HEK293 (cell line): ENCODE data around the gene SELPLG.

Source experiments
- ELK4 ChIP-seq: IDR thresholded peaks from 2 replicates; pipeline ENCODE4 v1.6.1; 2011; ENCODE audit warnings: mild to moderate bottlenecking, low read depth, low read length, borderline replicate concordance
- GLIS2 ChIP-seq: fragments of 450-650 bp; formaldehyde crosslinking; IDR thresholded peaks from 2 replicates; pipeline ENCODE4 v1.5.1; 2016; ENCODE audit warnings: missing biosample characterization, missing genetic modification characterization
- HOXC10 ChIP-seq: sonication (generic); formaldehyde crosslinking; IDR thresholded peaks from 2 replicates; pipeline ENCODE4 v1.8.1; 2023; ENCODE audit warnings: mild to moderate bottlenecking, missing genetic modification reagents
- KLF1 ChIP-seq: fragments of 450-650 bp; formaldehyde crosslinking; IDR thresholded peaks from 2 replicates; pipeline ENCODE4 v1.5.1; 2016; ENCODE audit warnings: missing biosample characterization, missing genetic modification characterization
- MEIS1 ChIP-seq: sonication (generic); formaldehyde crosslinking; IDR thresholded peaks from 2 replicates; pipeline ENCODE4 v1.8.1; 2022; ENCODE audit warnings: missing genetic modification reagents, mild to moderate bottlenecking, borderline replicate concordance
- SALL2 ChIP-seq: fragments of 450-650 bp; formaldehyde crosslinking; IDR thresholded peaks from 2 replicates; pipeline ENCODE4 v1.5.0; 2017; ENCODE audit warnings: missing biosample characterization, mild to moderate bottlenecking, missing genetic modification characterization, borderline replicate concordance
- SETDB1 ChIP-seq: IDR thresholded peaks from one replicate; pipeline ENCODE4 v1.6.1; 2017; ENCODE audit warnings: mild to moderate bottlenecking, low read length, moderate library complexity, mixed read lengths; ENCODE audit not compliant: insufficient read length
- SP3 ChIP-seq: fragments of 450-650 bp; formaldehyde crosslinking; IDR thresholded peaks from 2 replicates; pipeline ENCODE4 v1.5.1; 2016; ENCODE audit warnings: missing biosample characterization, missing genetic modification characterization
- SP7 ChIP-seq: fragments of 450-650 bp; formaldehyde crosslinking; IDR thresholded peaks from 2 replicates; pipeline ENCODE4 v1.5.1; 2016; ENCODE audit warnings: missing biosample characterization, missing genetic modification characterization
- ZBTB17 ChIP-seq: fragments of 450-650 bp; formaldehyde crosslinking; IDR thresholded peaks from 2 replicates; pipeline ENCODE4 v1.5.1; 2016; ENCODE audit warnings: missing biosample characterization, missing genetic modification characterization
- ZBTB48 ChIP-seq: fragments of 450-650 bp; formaldehyde crosslinking; IDR thresholded peaks from 2 replicates; pipeline ENCODE4 v1.5.1; 2016; ENCODE audit warnings: missing biosample characterization, missing genetic modification characterization
- ZBTB49 ChIP-seq: fragments of 450-650 bp; formaldehyde crosslinking; IDR thresholded peaks from 2 replicates; pipeline ENCODE4 v1.5.1; 2016; ENCODE audit warnings: missing biosample characterization, missing genetic modification characterization, low read depth
- ZNF112 ChIP-seq: fragments of 450-650 bp; formaldehyde crosslinking; IDR thresholded peaks from 2 replicates; pipeline ENCODE4 v1.5.0; 2017; ENCODE audit warnings: missing biosample characterization, missing genetic modification characterization
- ZNF138 ChIP-seq: fragments of 450-650 bp; formaldehyde crosslinking; IDR thresholded peaks from 2 replicates; pipeline ENCODE4 v1.5.1; 2016; ENCODE audit warnings: missing biosample characterization, missing genetic modification characterization, borderline replicate concordance
- ZNF155 ChIP-seq: fragments of 450-650 bp; formaldehyde crosslinking; IDR thresholded peaks from 2 replicates; pipeline ENCODE4 v1.5.1; 2016; ENCODE audit warnings: missing biosample characterization, missing genetic modification characterization
- ZNF221 ChIP-seq: fragments of 450-650 bp; formaldehyde crosslinking; IDR thresholded peaks from 2 replicates; pipeline ENCODE4 v1.5.1; 2017; ENCODE audit warnings: missing biosample characterization, missing genetic modification characterization, borderline replicate concordance
- ZNF239 ChIP-seq: fragments of 450-650 bp; formaldehyde crosslinking; IDR thresholded peaks from 2 replicates; pipeline ENCODE4 v1.5.1; 2016; ENCODE audit warnings: missing biosample characterization, missing genetic modification characterization
- ZNF292 ChIP-seq: fragments of 450-650 bp; formaldehyde crosslinking; IDR thresholded peaks from 2 replicates; pipeline ENCODE4 v1.5.1; 2016; ENCODE audit warnings: low read depth, missing biosample characterization, missing genetic modification characterization, borderline replicate concordance
- ZNF335 ChIP-seq: fragments of 450-650 bp; formaldehyde crosslinking; conservative IDR thresholded peaks from 2 replicates; pipeline ENCODE4 v1.5.1; 2016; ENCODE audit warnings: missing biosample characterization, missing genetic modification characterization
- ZNF37A ChIP-seq: fragments of 450-650 bp; IDR thresholded peaks from 2 replicates; pipeline ENCODE4 v1.5.1; 2018; ENCODE audit warnings: missing biosample characterization, missing genetic modification characterization
- ZNF426 ChIP-seq: fragments of 450-650 bp; formaldehyde crosslinking; IDR thresholded peaks from 2 replicates; pipeline ENCODE4 v1.5.1; 2017; ENCODE audit warnings: missing biosample characterization, missing genetic modification characterization, mild to moderate bottlenecking, inconsistent platforms, moderate library complexity
- ZNF555 ChIP-seq: fragments of 450-650 bp; formaldehyde crosslinking; conservative IDR thresholded peaks from 2 replicates; pipeline ENCODE4 v1.5.1; 2017; ENCODE audit warnings: missing biosample characterization, mild to moderate bottlenecking, missing genetic modification characterization, inconsistent platforms
- ZNF558 ChIP-seq: fragments of 450-650 bp; formaldehyde crosslinking; IDR thresholded peaks from 2 replicates; pipeline ENCODE4 v1.5.1; 2016; ENCODE audit warnings: missing biosample characterization, missing genetic modification characterization
- ZNF639 ChIP-seq: fragments of 450-650 bp; formaldehyde crosslinking; IDR thresholded peaks from 2 replicates; pipeline ENCODE4 v1.5.1; 2016; ENCODE audit warnings: missing biosample characterization, missing genetic modification characterization
- ZNF645 ChIP-seq: fragments of 450-650 bp; formaldehyde crosslinking; IDR thresholded peaks from 2 replicates; pipeline ENCODE4; 2016; ENCODE audit warnings: missing biosample characterization, missing genetic modification characterization
- ZNF658 ChIP-seq: fragments of 450-650 bp; formaldehyde crosslinking; IDR thresholded peaks from 2 replicates; pipeline ENCODE4; 2016; ENCODE audit warnings: missing biosample characterization, missing genetic modification characterization
- ZNF692 ChIP-seq: fragments of 450-650 bp; formaldehyde crosslinking; IDR thresholded peaks from 2 replicates; pipeline ENCODE4 v1.5.1; 2016; ENCODE audit warnings: missing biosample characterization, missing genetic modification characterization
- ZSCAN18 ChIP-seq: fragments of 450-650 bp; formaldehyde crosslinking; IDR thresholded peaks from 2 replicates; pipeline ENCODE4 v1.5.1; 2016; ENCODE audit warnings: missing biosample characterization, missing genetic modification characterization
- ZSCAN23 ChIP-seq: fragments of 450-650 bp; formaldehyde crosslinking; IDR thresholded peaks from 2 replicates; pipeline ENCODE4 v1.5.1; 2016; ENCODE audit warnings: missing biosample characterization, missing genetic modification characterization
- ZSCAN5A ChIP-seq: fragments of 450-650 bp; formaldehyde crosslinking; IDR thresholded peaks from 2 replicates; pipeline ENCODE4 v1.5.1; 2016; ENCODE audit warnings: missing biosample characterization, missing genetic modification characterization

SELPLG gene

GRCh38 chr12:108664338-108665258 lies 30.9 kb upstream of the SELPLG start (continued):
- no peak for TF ChIP-seq ZNF221 (tag by site-specific recombination)
- TF ChIP-seq ZNF692 (tag by site-specific recombination): 0 out of 2 replicates have a peak, but pooled peaks have one; percentile 59
- no peak for TF ChIP-seq ZNF138 (tag by site-specific recombination)
- no peak for TF ChIP-seq ZBTB49
- TF ChIP-seq SP7: peak; percentile 61
- TF ChIP-seq ZNF555 (tag by site-specific recombination): no peak
- no peak for TF ChIP-seq ZSCAN18
- no peak for TF ChIP-seq ZNF558 (tag by site-specific recombination)
- TF ChIP-seq ZNF292 (tag by site-specific recombination): no peak
- no peak for TF ChIP-seq ZNF426 (tag by site-specific recombination)
- TF ChIP-seq HOXC10 (CRISPR knock-in tag): no peak
- TF ChIP-seq GLIS2 (tag by site-specific recombination): no peak
- TF ChIP-seq ZSCAN5A (tag by site-specific recombination): no peak
- no peak for TF ChIP-seq SALL2 (tag by site-specific recombination)
- no peak for TF ChIP-seq SETDB1
- no peak for TF ChIP-seq ZNF239
- no peak for TF ChIP-seq ZNF112 (tag by site-specific recombination)
- TF ChIP-seq KLF1 (tag by site-specific recombination): no peak
- TF ChIP-seq ZBTB48: no peak
- TF ChIP-seq SP3 (tag by site-specific recombination): no peak
- no peak for TF ChIP-seq ZNF37A (tag by site-specific recombination)
- TF ChIP-seq ELK4: no peak
- TF ChIP-seq MEIS1: no peak
- no peak for TF ChIP-seq ZNF639 (tag by site-specific recombination)
- TF ChIP-seq ZBTB17: peak; percentile 61
- TF ChIP-seq ZNF645: no peak
- no peak for TF ChIP-seq ZSCAN23 (tag by site-specific recombination)
- no peak for TF ChIP-seq ZNF155
- TF ChIP-seq ZNF335: no peak
- no peak for TF ChIP-seq ZNF658 (tag by site-specific recombination)
